Thoracic aorta (tissue), 2 donors: ENCODE results near the gene TSEN2. TPM values are rescaled to one million over a fixed set of nuclear protein-coding genes. Genes with fewer than 3 reads are reported as not detected.

Source experiments
- ATAC-seq: fragments of 150-250 bp; one replicate; pipeline ENCODE4 v1.8.0; 2017; ENCODE audit warnings: low read depth; ENCODE audit not compliant: insufficient number of reproducible peaks, low FRiP score
- DNase-seq: peaks from one replicate; pipeline ENCODE4 v3.0.0-alpha.2; 2020; ENCODE audit warnings: low spot score
- H3K27ac ChIP-seq, 2 donors: fragments of 200-600 bp; sonication (generic); 1 replicate in 1 of 2; 2 replicates in 1 of 2; pipeline ENCODE4 v1.5.1; 2016; ENCODE audit warnings: mild to moderate bottlenecking in 2 of 2, moderate library complexity in 2 of 2
- H3K27me3 ChIP-seq: fragments of 200-600 bp; sonication (generic); replicated peaks from 2 replicates; pipeline ENCODE4 v1.6.0; 2016; ENCODE audit warnings: mild to moderate bottlenecking; ENCODE audit not compliant: insufficient read depth
- H3K36me3 ChIP-seq: fragments of 200-600 bp; sonication (generic); one replicate; pipeline ENCODE4 v1.5.1; 2016
- H3K4me1 ChIP-seq, 2 donors: fragments of 200-600 bp; sonication (generic); 1 replicate in 1 of 2; 2 replicates in 1 of 2; pipeline versions ENCODE4 v1.5.1 to v1.6.0; 2016; ENCODE audit warnings: low read depth in 2 of 2, mild to moderate bottlenecking in 1 of 2; ENCODE audit not compliant: control insufficient read depth in 1 of 2
- H3K4me3 ChIP-seq: fragments of 200-600 bp; sonication (generic); 2 replicates; pipeline ENCODE4 v1.5.1; 2016; ENCODE audit warnings: mild to moderate bottlenecking
- H3K9me3 ChIP-seq: fragments of 200-600 bp; sonication (generic); 2 replicates; pipeline ENCODE4 v1.5.1; 2016
- CTCF ChIP-seq: fragments of 200-600 bp; sonication (generic); IDR thresholded peaks from one replicate; pipeline ENCODE4 v1.5.1; 2019; ENCODE audit warnings: antibody characterized with exemption
- total RNA-seq, 2 donors: library from RNA; depleted of rRNA; stranded (reverse); fragments of >200 nt; gene quantifications; one replicate each; pipeline versions ENCODE4 v1.1.0 to v1.2.3, GENCODE V29; 2016

The TSEN2 gene
- total RNA-seq, 2 donors from 2014 or later, result 17.8 to 31.5 TPM

- H3K4me3 ChIP-seq, result peak overlapping the region; percentile 84
- ATAC-seq, result no peak
- no peaks in the 10 kb centered on the region for H3K9me3 ChIP-seq
- no peak overlapping the region for H3K27ac ChIP-seq
- H3K36me3 ChIP-seq, result no peaks in the 10 kb centered on the region
- TF ChIP-seq CTCF, result no peak
- no peak for DNase-seq
- H3K27me3 ChIP-seq, result no peaks in the 10 kb centered on the region
- H3K4me1 ChIP-seq, result peaks cover 10 to 19% of the 10 kb centered on the region in 2 donors
Observed at GRCh38 chr3:12483410-12483809, 870 bp upstream of the TSEN2 start.

- no peak for DNase-seq
- Histone ChIP-seq H3K4me1 (peaks cover 10 to 19% of the 10 kb centered on the region in 2 donors), H3K27ac (peak overlapping the region in 1 of 2 donors; percentile 5), H3K36me3 (no peaks in the 10 kb centered on the region), H3K9me3 (no peaks in the 10 kb centered on the region), H3K4me3 (peak overlapping the region; percentile 84), H3K27me3 (no peaks in the 10 kb centered on the region)
- TF ChIP-seq CTCF, result no peak
- ATAC-seq, result no peak
Observed at GRCh38 chr3:12483872-12484197, 445 bp upstream of the TSEN2 start.

- H3K27ac ChIP-seq, result no peak overlapping the region
- ATAC-seq (no peak), DNase-seq (no peak)
- no peaks in the 10 kb centered on the region for H3K27me3 ChIP-seq
- no peaks in the 10 kb centered on the region for H3K9me3 ChIP-seq
- H3K4me1 ChIP-seq, result peaks cover 10 to 19% of the 10 kb centered on the region in 2 donors
- peak overlapping the region; percentile 84 for H3K4me3 ChIP-seq
- H3K36me3 ChIP-seq, result no peaks in the 10 kb centered on the region
- no peak for TF ChIP-seq CTCF
Observed at GRCh38 chr3:12484983-12485327, 675 bp downstream of the TSEN2 start.

GRCh38 chr3:12486001-12486400 lies 1.7 kb downstream of the TSEN2 start:
- ATAC-seq (no peak), DNase-seq (no peak)
- Histone ChIP-seq H3K4me3 (no peak overlapping the region), H3K36me3 (peaks cover 2% of the 10 kb centered on the region), H3K4me1 (peaks cover 10 to 19% of the 10 kb centered on the region in 2 donors), H3K27me3 (no peaks in the 10 kb centered on the region), H3K9me3 (no peaks in the 10 kb centered on the region), H3K27ac (no peak overlapping the region)
- no peak for TF ChIP-seq CTCF

- ATAC-seq (no peak), DNase-seq (no peak)
- Histone ChIP-seq H3K27me3 (no peaks in the 10 kb centered on the region), H3K4me1 (peaks cover 10 to 19% of the 10 kb centered on the region in 2 donors), H3K36me3 (peaks cover 2% of the 10 kb centered on the region), H3K9me3 (no peaks in the 10 kb centered on the region), H3K4me3 (no peak overlapping the region), H3K27ac (no peak overlapping the region)
- no peak for TF ChIP-seq CTCF
Observed at GRCh38 chr3:12486916-12487315, 2.6 kb downstream of the TSEN2 start.
